Loucy (cell line): ENCODE data around the gene CPEB3.

Source experiments
- EZH2phosphoT487 ChIP-seq: fragments of 200-600 bp; IDR thresholded peaks from 2 replicates; pipeline ENCODE4 v1.6.1; 2018; ENCODE audit warnings: antibody characterized with exemption, mild to moderate bottlenecking, moderate library complexity, borderline replicate concordance
- TF ChIP-seq, protein P1 (sequence below): fragments of 200-600 bp; sonication (generic); conservative IDR thresholded peaks from 2 replicates; pipeline ENCODE4 v1.5.1; 2014; ENCODE audit warnings: mild to moderate bottlenecking, antibody characterized with exemption, low read length

DNA sequence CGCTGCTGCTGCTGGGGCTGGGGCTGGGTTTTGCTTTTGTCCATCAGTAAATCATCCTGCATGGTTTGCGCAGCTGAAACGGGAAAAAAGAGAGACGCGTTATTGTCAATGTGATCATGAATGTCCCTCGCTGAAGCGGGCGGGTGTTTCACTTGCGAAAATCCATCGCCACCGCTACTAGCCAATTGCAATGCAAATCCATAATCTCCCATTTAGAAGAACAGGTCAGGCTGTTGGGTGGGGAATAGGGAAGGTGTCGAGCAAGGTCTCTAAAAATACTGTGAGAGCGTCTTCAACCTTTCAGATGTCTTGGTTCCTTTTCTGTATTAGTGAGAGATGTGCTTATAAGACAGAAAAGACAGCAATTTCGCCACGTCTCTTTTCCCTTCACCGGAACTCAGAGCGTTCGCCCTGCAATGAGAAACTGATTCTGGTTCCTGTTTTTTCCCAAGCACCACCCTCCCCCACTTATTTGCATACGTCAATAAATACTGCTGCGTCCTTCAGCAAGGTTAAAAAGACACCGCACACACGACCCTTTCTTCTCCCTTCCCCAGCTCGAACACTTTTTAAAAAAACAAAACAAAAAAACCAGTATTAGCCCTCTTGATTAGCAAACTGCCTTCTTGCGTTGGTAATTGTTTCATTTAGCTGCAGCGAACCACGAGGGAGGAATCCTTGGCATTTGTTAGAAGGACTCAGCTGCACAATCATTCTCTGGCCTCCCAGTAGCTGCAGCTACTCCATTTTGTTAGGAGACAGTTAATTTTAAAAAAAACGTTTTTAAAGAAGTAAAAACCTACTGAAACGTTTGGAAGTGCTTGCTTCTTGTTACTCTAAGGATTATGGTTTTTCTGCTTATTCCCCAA, 50.4 kb downstream of the CPEB3 start:
- TF ChIP-seq, protein P1, sequence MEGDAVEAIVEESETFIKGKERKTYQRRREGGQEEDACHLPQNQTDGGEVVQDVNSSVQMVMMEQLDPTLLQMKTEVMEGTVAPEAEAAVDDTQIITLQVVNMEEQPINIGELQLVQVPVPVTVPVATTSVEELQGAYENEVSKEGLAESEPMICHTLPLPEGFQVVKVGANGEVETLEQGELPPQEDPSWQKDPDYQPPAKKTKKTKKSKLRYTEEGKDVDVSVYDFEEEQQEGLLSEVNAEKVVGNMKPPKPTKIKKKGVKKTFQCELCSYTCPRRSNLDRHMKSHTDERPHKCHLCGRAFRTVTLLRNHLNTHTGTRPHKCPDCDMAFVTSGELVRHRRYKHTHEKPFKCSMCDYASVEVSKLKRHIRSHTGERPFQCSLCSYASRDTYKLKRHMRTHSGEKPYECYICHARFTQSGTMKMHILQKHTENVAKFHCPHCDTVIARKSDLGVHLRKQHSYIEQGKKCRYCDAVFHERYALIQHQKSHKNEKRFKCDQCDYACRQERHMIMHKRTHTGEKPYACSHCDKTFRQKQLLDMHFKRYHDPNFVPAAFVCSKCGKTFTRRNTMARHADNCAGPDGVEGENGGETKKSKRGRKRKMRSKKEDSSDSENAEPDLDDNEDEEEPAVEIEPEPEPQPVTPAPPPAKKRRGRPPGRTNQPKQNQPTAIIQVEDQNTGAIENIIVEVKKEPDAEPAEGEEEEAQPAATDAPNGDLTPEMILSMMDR, result no peak
- no peak for TF ChIP-seq EZH2phosphoT487
